Activated naive CD8-positive, alpha-beta T cell (primary cell): ENCODE measurements around the gene SRSF3.
"Not testable (repeated sequence)": the region's sequence is repeated elsewhere in the genome, so short reads cannot be mapped to it uniquely, and the experiment has no call there.

Source experiments
- H3K27ac Mint-ChIP-seq: one replicate; pipeline ENCODE4 v1.8.0; 2021; ENCODE audit warnings: mixed read lengths
- H3K27me3 Mint-ChIP-seq: one replicate; pipeline ENCODE4 v1.8.0; 2021; ENCODE audit warnings: mixed read lengths
- H3K36me3 Mint-ChIP-seq: one replicate; pipeline ENCODE4 v1.8.0; 2021; ENCODE audit warnings: mixed read lengths
- H3K4me1 Mint-ChIP-seq: one replicate; pipeline ENCODE4 v1.8.0; 2021; ENCODE audit warnings: low read depth, mixed read lengths
- H3K4me3 Mint-ChIP-seq: one replicate; pipeline ENCODE4 v1.8.0; 2021; ENCODE audit warnings: mild to moderate bottlenecking, mixed read lengths
- H3K9me3 Mint-ChIP-seq: one replicate; pipeline ENCODE4 v1.8.0; 2021; ENCODE audit warnings: low read depth, mixed read lengths

SRSF3 gene

GRCh38 chr6:36636283-36636682 is 42.1 kb downstream of the SRSF3 start:
- Mint-ChIP-seq H3K9me3 (no peaks in the 10 kb centered on the region), H3K27ac (no peak overlapping the region), H3K4me1 (no peaks in the 10 kb centered on the region), H3K27me3 (peaks cover 2% of the 10 kb centered on the region), H3K36me3 (no peaks in the 10 kb centered on the region), H3K4me3 (no peak overlapping the region)

DNA sequence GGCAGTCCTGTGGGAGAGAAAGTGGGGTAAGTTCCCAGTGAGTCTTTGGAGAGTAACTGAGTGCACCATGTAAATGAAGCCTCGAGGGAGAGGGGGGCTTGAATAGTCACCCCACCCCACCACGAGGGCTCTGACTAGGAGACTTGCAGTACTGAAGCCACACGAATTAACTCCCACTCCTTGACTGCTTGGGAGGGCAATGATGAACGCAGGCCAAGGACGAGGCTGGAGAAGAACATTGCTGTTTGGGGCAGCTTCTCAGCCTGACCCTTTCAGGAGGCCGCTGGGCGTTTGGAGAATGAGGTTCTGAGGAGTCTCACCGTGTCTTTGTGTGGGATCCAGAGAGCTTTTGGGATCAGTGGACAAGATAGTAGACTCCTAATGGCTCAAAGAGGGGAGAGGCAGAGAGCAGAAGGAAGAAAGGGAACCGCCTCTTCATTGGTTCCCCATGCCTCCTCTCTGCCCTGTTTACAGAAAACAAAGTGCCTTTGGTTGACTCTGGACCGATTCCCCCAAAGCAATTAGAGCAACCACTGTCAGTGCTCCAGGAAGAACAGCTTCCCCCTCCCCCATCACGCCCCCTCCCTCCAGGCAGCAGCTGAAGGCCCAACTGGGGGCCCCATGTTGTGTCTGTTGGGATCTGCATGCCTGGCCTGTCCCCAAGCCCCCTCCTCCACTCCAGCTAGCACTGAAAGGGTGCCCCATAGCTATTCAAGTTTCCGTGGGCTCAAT is 42.7 kb downstream of the SRSF3 start:
- H3K36me3 Mint-ChIP-seq, result no peaks in the 10 kb centered on the region
- no peaks in the 10 kb centered on the region for H3K9me3 Mint-ChIP-seq
- H3K27ac Mint-ChIP-seq, result no peak overlapping the region
- H3K27me3 Mint-ChIP-seq, result peaks cover 2% of the 10 kb centered on the region
- H3K4me3 Mint-ChIP-seq, result no peak overlapping the region
- no peaks in the 10 kb centered on the region for H3K4me1 Mint-ChIP-seq

DNA sequence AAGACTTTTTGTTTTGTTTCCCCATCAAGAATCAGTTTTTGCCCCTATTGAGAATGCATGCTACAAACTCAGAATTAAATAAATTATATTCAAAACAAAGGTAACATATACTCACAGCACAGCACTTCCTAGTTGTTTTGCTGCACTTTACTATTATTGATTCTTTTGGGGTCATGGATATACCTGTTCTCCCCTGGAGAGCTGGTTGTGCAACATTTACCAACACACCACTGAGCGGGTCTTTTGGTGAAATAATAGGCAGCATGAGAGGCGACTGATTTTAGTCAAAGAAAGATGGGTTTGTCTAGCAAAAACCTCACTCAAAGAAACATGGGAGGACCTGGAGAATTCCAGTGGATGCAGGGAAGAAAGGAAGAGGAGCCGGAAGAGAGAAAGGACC is 44.4 kb downstream of the SRSF3 start:
- H3K4me1 Mint-ChIP-seq, result no peaks in the 10 kb centered on the region
- H3K9me3 Mint-ChIP-seq, result no peaks in the 10 kb centered on the region
- peaks cover 2% of the 10 kb centered on the region for H3K27me3 Mint-ChIP-seq
- no peak overlapping the region for H3K27ac Mint-ChIP-seq
- no peaks in the 10 kb centered on the region for H3K36me3 Mint-ChIP-seq
- no peak overlapping the region for H3K4me3 Mint-ChIP-seq

GRCh38 chr6:36639171-36639808 is 45.1 kb downstream of the SRSF3 start:
- Mint-ChIP-seq H3K4me1 (no peaks in the 10 kb centered on the region), H3K27ac (no peak overlapping the region), H3K27me3 (peaks cover 2% of the 10 kb centered on the region), H3K9me3 (no peaks in the 10 kb centered on the region), H3K36me3 (no peaks in the 10 kb centered on the region), H3K4me3 (no peak overlapping the region)

GRCh38 chr6:36641543-36641942 is 47.4 kb downstream of the SRSF3 start:
- Mint-ChIP-seq H3K4me1 (no peaks in the 10 kb centered on the region), H3K36me3 (no peaks in the 10 kb centered on the region), H3K27me3 (peaks cover 2% of the 10 kb centered on the region), H3K4me3 (no peak overlapping the region), H3K27ac (no peak overlapping the region), H3K9me3 (no peaks in the 10 kb centered on the region)

DNA sequence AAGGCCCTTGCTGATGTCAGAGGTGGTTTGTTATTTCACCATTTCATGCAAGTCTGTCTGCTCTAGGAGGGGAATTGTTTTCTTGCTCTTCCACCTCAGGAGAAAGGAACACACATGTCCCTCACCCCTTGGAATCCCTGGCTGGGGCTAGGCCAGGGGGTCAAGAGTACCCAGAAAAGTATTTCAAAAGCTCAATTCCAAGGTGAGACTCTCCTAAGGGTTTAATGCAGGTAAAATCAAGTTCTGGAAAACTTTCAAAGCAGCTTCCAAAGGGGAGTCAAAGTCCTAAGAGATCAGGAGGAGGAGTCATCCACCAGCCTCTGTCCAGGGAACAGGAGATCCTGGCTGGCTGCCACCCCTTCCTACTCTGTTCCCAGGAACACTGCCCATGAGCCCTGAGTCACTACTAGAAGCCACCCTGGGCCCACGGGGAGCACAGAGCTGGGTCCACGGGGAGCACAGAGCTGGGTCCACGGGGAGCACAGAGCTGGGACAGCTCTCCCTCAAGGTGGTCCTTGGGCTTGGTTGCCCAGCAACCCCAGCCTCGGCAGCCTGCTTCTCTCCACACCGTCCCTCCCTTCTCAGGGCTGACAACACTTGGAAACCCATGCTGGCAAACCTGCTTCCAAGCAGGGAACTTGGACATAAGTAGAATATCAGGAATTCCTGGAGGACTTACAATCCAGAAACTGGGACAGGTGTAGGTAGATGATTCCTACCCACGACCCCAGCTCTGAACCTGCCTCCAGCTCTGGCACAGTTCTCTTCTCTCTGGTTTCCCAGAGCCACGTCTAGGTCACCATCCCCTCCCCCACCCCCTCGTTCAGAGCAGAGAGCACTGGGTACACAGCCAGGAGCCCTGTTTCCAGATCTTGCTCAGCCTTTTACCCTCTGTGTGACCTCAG is 49.0 kb downstream of the SRSF3 start:
- Mint-ChIP-seq H3K4me3 (no peak overlapping the region), H3K4me1 (no peaks in the 10 kb centered on the region), H3K27me3 (peaks cover 2% of the 10 kb centered on the region), H3K9me3 (no peaks in the 10 kb centered on the region), H3K36me3 (no peaks in the 10 kb centered on the region), H3K27ac (no peak overlapping the region)

DNA sequence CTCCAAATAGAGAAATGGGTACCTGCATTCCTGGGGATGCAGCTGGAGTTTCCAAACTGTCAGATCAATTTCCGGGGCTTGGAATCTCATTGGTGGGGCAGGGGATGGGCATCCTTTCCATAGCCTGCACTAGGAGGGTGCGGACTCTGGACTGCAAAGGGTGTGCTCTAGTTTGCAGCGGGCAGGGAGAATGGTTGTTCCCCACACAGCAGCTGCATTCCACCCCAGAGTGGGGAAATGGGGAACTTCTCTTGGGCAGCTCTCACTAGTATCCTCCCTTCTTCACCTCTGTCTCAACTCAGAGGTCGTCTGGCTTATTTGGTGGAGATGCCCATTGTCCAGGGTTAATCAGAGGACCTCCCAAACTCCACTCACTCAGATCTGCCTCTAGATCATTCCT is 49.8 kb downstream of the SRSF3 start:
- H3K9me3 Mint-ChIP-seq, result no peaks in the 10 kb centered on the region
- H3K27me3 Mint-ChIP-seq, result peaks cover 2% of the 10 kb centered on the region
- H3K36me3 Mint-ChIP-seq, result no peaks in the 10 kb centered on the region
- H3K27ac Mint-ChIP-seq, result no peak overlapping the region
- no peak overlapping the region for H3K4me3 Mint-ChIP-seq
- H3K4me1 Mint-ChIP-seq, result no peaks in the 10 kb centered on the region

- H3K27ac Mint-ChIP-seq, result no peak overlapping the region
- H3K4me1 Mint-ChIP-seq, result no peaks in the 10 kb centered on the region
- H3K36me3 Mint-ChIP-seq, result no peaks in the 10 kb centered on the region
Observed at GRCh38 chr6:36649086-36649485, 54.9 kb downstream of the SRSF3 start.

DNA sequence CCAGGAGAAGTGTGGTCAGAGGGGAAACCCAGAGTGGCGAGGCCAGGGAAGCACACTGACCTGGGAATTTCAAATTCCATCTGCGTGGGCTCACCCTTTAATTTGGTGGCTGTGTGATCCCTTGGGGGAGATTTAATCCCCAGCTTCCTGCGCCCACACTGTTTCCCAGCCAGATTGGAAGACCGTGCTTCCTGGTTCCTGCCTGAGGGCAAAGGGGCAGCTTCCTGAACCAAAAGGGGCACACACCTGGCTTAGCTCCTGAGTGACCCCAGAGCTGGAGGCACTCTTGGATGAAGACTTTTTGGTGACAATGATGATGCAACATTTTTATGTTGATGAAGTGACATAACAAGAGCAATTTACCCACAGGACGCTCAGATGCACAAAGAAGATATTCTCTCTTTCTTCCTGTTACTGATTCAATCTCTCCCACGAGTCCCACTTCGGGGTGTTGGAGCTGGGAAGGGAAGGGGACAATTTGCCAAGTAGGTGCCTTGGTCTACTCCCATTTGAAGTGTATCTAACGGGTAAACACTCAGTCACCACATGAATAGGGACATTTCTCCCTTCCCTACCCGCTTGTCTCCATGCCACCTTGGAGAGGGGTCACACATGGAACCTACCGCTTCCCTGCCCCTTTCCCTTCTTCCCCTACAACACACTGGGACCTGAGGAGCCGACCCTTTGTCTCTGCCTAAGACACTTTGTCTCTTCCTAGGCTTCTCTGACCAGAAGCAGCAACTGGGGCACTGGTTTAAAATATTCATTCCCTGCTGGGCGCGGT is 55.7 kb downstream of the SRSF3 start:
- no peak overlapping the region for H3K27ac Mint-ChIP-seq
- H3K4me3 Mint-ChIP-seq, result no peak overlapping the region
- H3K36me3 Mint-ChIP-seq, result no peaks in the 10 kb centered on the region
- H3K9me3 Mint-ChIP-seq, result no peaks in the 10 kb centered on the region
- peaks cover 2% of the 10 kb centered on the region for H3K27me3 Mint-ChIP-seq
- no peaks in the 10 kb centered on the region for H3K4me1 Mint-ChIP-seq

More at GRCh38 chr6:36649086-36649485, 54.9 kb downstream of the SRSF3 start:
- peaks cover 2% of the 10 kb centered on the region for H3K27me3 Mint-ChIP-seq
- no peak overlapping the region for H3K4me3 Mint-ChIP-seq
- H3K9me3 Mint-ChIP-seq, result no peaks in the 10 kb centered on the region

- Mint-ChIP-seq H3K27ac (no peak overlapping the region), H3K27me3 (peaks cover 7% of the 10 kb centered on the region), H3K4me3 (no peak overlapping the region), H3K36me3 (no peaks in the 10 kb centered on the region), H3K9me3 (no peaks in the 10 kb centered on the region), H3K4me1 (no peaks in the 10 kb centered on the region)
Observed at GRCh38 chr6:36650848-36651478, 56.8 kb downstream of the SRSF3 start.

DNA sequence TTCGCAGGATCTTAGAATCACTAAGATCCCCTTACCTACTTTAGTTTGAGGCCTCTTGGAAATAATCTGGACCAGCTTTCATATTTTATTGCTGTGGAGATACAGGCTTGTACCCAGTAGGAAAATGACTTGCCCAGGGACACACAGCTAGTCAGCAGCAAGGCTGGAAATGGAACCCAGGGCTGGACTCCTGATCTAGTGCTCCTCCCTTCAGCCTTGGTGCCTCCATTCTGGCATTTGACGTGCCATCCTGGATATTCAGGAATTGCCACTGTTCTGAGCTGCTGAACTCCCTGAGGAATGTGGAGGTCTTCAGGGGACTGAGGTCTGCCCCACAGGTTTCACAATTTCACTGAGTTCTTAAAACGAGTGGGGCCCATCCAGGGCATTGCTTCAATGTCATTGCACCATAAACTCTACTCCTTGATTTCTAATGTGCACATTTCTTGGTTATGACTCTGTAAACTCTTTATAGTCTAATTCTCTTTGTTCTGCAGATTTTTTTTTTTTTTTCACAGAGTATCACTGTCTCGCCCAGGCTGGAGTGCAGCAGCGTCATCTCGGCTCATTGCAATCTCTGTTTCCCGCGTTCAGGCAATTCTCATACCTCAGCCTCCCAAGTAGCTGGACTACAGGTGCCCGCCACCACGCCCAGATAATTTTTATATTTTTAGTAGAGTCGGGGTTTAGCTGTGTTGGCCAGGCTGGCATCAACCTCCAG is 57.7 kb downstream of the SRSF3 start:
- no peak overlapping the region for H3K4me3 Mint-ChIP-seq
- no peak overlapping the region for H3K27ac Mint-ChIP-seq
- peaks cover 12% of the 10 kb centered on the region for H3K27me3 Mint-ChIP-seq

DNA sequence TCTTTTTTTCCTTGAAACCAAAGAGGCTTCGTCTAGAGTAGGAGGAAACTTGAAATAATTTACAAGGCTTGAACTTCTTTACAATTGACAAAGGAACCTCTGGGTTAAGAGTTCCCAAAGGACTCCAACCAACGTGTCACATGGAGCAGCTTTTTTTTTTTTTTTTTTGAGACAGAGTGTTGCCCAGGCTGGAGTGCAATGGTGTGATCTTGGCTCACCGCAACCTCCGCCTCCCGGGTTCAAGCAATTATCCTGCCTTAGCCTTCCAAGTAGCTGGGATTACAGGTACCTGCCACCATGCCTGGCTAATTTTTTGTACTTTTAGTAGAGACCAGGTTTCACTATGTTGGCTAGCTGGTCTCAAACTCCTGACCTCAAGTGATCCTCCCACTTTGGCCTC is 60.3 kb downstream of the SRSF3 start:
- H3K4me1 Mint-ChIP-seq, H3K9me3 Mint-ChIP-seq, H3K27ac Mint-ChIP-seq, H3K4me3 Mint-ChIP-seq, H3K36me3 Mint-ChIP-seq: not testable (repeated sequence)
- H3K27me3 Mint-ChIP-seq, result peaks cover 19% of the 10 kb centered on the region

More for the DNA sequence above, 57.7 kb downstream of the SRSF3 start:
- Mint-ChIP-seq H3K9me3 (no peaks in the 10 kb centered on the region), H3K36me3 (no peaks in the 10 kb centered on the region), H3K4me1 (no peaks in the 10 kb centered on the region)
